ENCODE measurements around the gene SIM2. TPM values are rescaled to one million over a fixed set of nuclear protein-coding genes. Genes with fewer than 3 reads are reported as not detected.

SIM2 gene
- total and polyA plus RNA-seq, 2 of the 13 experiments (the other 11 are each of a cell fraction or from before 2014, with no cell fraction given): 0.36 to 0.53 TPM

- TF ChIP-seq AFF4 (CRISPR knock-in tag; IDR thresholded peaks at IDR 0.05) (no peak), TBX3 (IDR thresholded peaks at IDR 0.05; ENCODE audit: borderline replicate concordance) (no peak), FOXP4 (CRISPR knock-in tag; IDR thresholded peaks at IDR 0.05) (no peak), HIC2 (CRISPR knock-in tag; IDR thresholded peaks at IDR 0.05; ENCODE audit: low read depth) (no peak), NFE2L1 (CRISPR knock-in tag; IDR thresholded peaks at IDR 0.05; ENCODE audit: borderline replicate concordance) (no peak), NFIC (IDR thresholded peaks at IDR 0.05; ENCODE audit: low read length) (no peak), CBX2 (IDR thresholded peaks at IDR 0.05; ENCODE audit: low read depth, low read length) (no peak), CBX2 (CRISPR knock-in tag; IDR thresholded peaks at IDR 0.05; ENCODE audit: low read depth) (no peak), MAX (IDR thresholded peaks at IDR 0.05) (peak; percentile 29; the same call in 1 of the 2 replicates), TOPORS (CRISPR knock-in tag; IDR thresholded peaks at IDR 0.05) (0 out of 2 replicates have a peak, but pooled peaks have one; percentile 12), ZNF597 (CRISPR knock-in tag; IDR thresholded peaks at IDR 0.05) (no peak), ZNF367 (CRISPR knock-in tag; IDR thresholded peaks at IDR 0.05; ENCODE audit: borderline replicate concordance) (no peak), GATA4 (IDR thresholded peaks at IDR 0.05; ENCODE audit: borderline replicate concordance, low read depth) (no peak), KDM2A (CRISPR knock-in tag; IDR thresholded peaks at IDR 0.05; ENCODE audit: borderline replicate concordance, low read depth) (peak; percentile 55), NRL (CRISPR knock-in tag; IDR thresholded peaks at IDR 0.05; ENCODE audit: borderline replicate concordance) (no peak), ZNF12 (CRISPR knock-in tag; IDR thresholded peaks at IDR 0.05) (no peak), ZFP36L1 (CRISPR knock-in tag; IDR thresholded peaks at IDR 0.05) (no peak), ZNF180 (CRISPR knock-in tag; IDR thresholded peaks at IDR 0.05; ENCODE audit: borderline replicate concordance, low read depth) (no peak), SPEN (CRISPR knock-in tag; IDR thresholded peaks at IDR 0.05; ENCODE audit: low read depth) (0 out of 2 replicates have a peak, but pooled peaks have one; percentile 38), TRIM22 (IDR thresholded peaks at IDR 0.05) (no peak)
These were observed 432 bp upstream of the SIM2 start (continued) for GRCh38 chr21:36698385-36698980.

Measured in HepG2 (cell line).